ENCODE results near the gene NMRK1.

DNA sequence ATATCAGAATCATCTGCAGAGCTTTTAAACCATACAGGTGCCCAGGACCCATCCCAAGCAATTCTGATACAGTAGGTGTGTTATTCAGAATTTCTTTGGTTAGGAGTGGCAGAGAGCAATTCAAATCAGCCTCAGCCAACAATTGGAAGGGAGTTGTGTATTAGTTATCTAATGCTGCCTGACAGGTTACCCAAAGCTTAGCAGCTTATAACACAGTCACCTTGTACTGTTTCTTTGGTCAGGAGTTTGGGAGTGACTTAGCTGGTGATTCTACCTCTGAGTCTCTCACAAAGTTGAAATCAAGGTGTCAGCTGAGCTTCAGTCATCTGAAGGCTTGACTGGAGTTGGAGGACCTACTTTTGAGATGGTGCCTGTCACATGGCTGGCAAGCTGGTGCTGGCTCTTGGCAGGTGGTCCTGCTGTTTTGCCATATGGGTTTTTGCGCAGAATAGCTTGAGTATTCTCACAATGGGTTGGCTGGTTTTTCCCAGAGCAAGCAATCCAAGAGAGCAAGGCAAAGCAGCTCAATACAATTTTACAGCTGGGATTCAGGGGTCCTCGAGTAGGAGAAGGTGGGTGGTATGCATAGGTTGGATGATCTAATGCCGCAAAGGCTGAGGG, 41.1 kb downstream of the NMRK1 start:
- TF ChIP-seq POLR2A (IDR thresholded peaks at IDR 0.05): no peak
- TF ChIP-seq, protein P1, sequence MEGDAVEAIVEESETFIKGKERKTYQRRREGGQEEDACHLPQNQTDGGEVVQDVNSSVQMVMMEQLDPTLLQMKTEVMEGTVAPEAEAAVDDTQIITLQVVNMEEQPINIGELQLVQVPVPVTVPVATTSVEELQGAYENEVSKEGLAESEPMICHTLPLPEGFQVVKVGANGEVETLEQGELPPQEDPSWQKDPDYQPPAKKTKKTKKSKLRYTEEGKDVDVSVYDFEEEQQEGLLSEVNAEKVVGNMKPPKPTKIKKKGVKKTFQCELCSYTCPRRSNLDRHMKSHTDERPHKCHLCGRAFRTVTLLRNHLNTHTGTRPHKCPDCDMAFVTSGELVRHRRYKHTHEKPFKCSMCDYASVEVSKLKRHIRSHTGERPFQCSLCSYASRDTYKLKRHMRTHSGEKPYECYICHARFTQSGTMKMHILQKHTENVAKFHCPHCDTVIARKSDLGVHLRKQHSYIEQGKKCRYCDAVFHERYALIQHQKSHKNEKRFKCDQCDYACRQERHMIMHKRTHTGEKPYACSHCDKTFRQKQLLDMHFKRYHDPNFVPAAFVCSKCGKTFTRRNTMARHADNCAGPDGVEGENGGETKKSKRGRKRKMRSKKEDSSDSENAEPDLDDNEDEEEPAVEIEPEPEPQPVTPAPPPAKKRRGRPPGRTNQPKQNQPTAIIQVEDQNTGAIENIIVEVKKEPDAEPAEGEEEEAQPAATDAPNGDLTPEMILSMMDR (IDR thresholded peaks at IDR 0.05): no peak
